HepG2 (cell line): ENCODE results near the gene SNX10. TPM values are rescaled to one million over a fixed set of nuclear protein-coding genes. Genes with fewer than 3 reads are reported as not detected.

ENCODE experiments used
- ATRX ChIP-seq: sonication (generic); formaldehyde crosslinking; IDR thresholded peaks from 2 replicates; pipeline ENCODE4 v1.4.0; 2020; ENCODE audit warnings: missing genetic modification reagents, borderline replicate concordance
- CREM ChIP-seq, 2 experiments: sonication (generic) in 1 of 2; formaldehyde crosslinking in 1 of 2; IDR thresholded peaks; 2 replicates each; pipeline versions ENCODE4 v1.4.0 to v1.6.1; 2016 to 2020; ENCODE audit warnings: antibody characterized with exemption in 1 of 2, mild to moderate bottlenecking in 1 of 2, missing genetic modification reagents in 1 of 2
- DRAP1 ChIP-seq: IDR thresholded peaks from 2 replicates; pipeline ENCODE4 v1.6.1; 2016; ENCODE audit warnings: missing genetic modification reagents, missing compliant biosample characterization
- EEA1 ChIP-seq: sonication (generic); formaldehyde crosslinking; IDR thresholded peaks from 2 replicates; pipeline ENCODE4 v1.5.1; 2020; ENCODE audit warnings: mild to moderate bottlenecking, missing genetic modification reagents, borderline replicate concordance
- ELF1 ChIP-seq: sonication (generic); formaldehyde crosslinking; IDR thresholded peaks from 2 replicates; pipeline ENCODE4 v1.4.0; 2020; ENCODE audit warnings: missing genetic modification reagents
- ELF4 ChIP-seq: sonication (generic); formaldehyde crosslinking; IDR thresholded peaks from 2 replicates; pipeline ENCODE4 v1.5.0; 2020; ENCODE audit warnings: missing genetic modification reagents, mild to moderate bottlenecking, moderate library complexity, borderline replicate concordance
- FOXA1 ChIP-seq, 2 experiments: fragments of 450-650 bp in 1 of 2; sonication (generic) in 1 of 2; formaldehyde crosslinking in 1 of 2; IDR thresholded peaks; 2 replicates each; pipeline versions ENCODE4 v1.4.0 to v1.6.1; 2016 to 2020; ENCODE audit warnings: missing genetic modification reagents in 1 of 2
- FOXO4 ChIP-seq: sonication (generic); formaldehyde crosslinking; conservative IDR thresholded peaks from 2 replicates; pipeline ENCODE4 v1.8.1; 2023; ENCODE audit warnings: missing genetic modification reagents
- FOXP4 ChIP-seq: sonication (generic); formaldehyde crosslinking; IDR thresholded peaks from 2 replicates; pipeline ENCODE4 v1.4.0; 2020; ENCODE audit warnings: missing genetic modification reagents
- GABPB1 ChIP-seq: IDR thresholded peaks from 2 replicates; pipeline ENCODE4 v1.6.1; 2016; ENCODE audit warnings: mild to moderate bottlenecking, missing genetic modification reagents, moderate library complexity, missing compliant biosample characterization
- HMG20A ChIP-seq: IDR thresholded peaks from 2 replicates; pipeline ENCODE4 v1.6.1; 2016; ENCODE audit warnings: borderline replicate concordance
- KAT8 ChIP-seq: IDR thresholded peaks from 2 replicates; pipeline ENCODE4 v1.6.1; 2016; ENCODE audit warnings: missing genetic modification reagents, missing compliant biosample characterization
- MED13 ChIP-seq: sonication (generic); formaldehyde crosslinking; IDR thresholded peaks from 2 replicates; pipeline ENCODE4 v1.5.0; 2020; ENCODE audit warnings: missing genetic modification reagents
- MEF2D ChIP-seq: sonication (generic); formaldehyde crosslinking; IDR thresholded peaks from 2 replicates; pipeline ENCODE4 v1.5.1; 2020; ENCODE audit warnings: mild to moderate bottlenecking, missing genetic modification reagents
- NCOA2 ChIP-seq: sonication (generic); formaldehyde crosslinking; IDR thresholded peaks from 2 replicates; pipeline ENCODE4 v1.8.0; 2022; ENCODE audit warnings: inconsistent platforms
- NR2F1 ChIP-seq, 2 experiments: fragments of 450-650 bp in 1 of 2; formaldehyde crosslinking in 1 of 2; IDR thresholded peaks; 2 replicates each; pipeline versions ENCODE4 v1.5.0 to v1.6.1; 2016 to 2020; ENCODE audit warnings: mild to moderate bottlenecking in 1 of 2, missing compliant biosample characterization in 1 of 2, missing genetic modification reagents in 1 of 2, moderate library complexity in 1 of 2
- PAWR ChIP-seq: sonication (generic); formaldehyde crosslinking; IDR thresholded peaks from 2 replicates; pipeline ENCODE4 v1.4.0; 2020; ENCODE audit warnings: missing genetic modification reagents, mild to moderate bottlenecking, borderline replicate concordance
- PRPF4 ChIP-seq: fragments of 200-400 bp; formaldehyde crosslinking; IDR thresholded peaks from 2 replicates; pipeline ENCODE4 v1.6.1; 2016; ENCODE audit warnings: low read length, low read depth; ENCODE audit not compliant: poor library complexity, severe bottlenecking
- SMAD9 ChIP-seq: sonication (generic); formaldehyde crosslinking; IDR thresholded peaks from 2 replicates; pipeline ENCODE4 v1.5.1; 2020; ENCODE audit warnings: mild to moderate bottlenecking, missing genetic modification reagents
- SRF ChIP-seq: IDR thresholded peaks from 2 replicates; pipeline ENCODE4 v1.6.1; 2011; ENCODE audit warnings: mild to moderate bottlenecking, low read depth, low read length, moderate library complexity
- THRA ChIP-seq: sonication (generic); formaldehyde crosslinking; IDR thresholded peaks from 2 replicates; pipeline ENCODE4 v1.4.0; 2020; ENCODE audit warnings: missing genetic modification reagents, borderline replicate concordance
- ZNF335 ChIP-seq: sonication (generic); formaldehyde crosslinking; IDR thresholded peaks from 2 replicates; pipeline ENCODE4 v1.4.0; 2020; ENCODE audit warnings: missing genetic modification reagents
- ZNF629 ChIP-seq: sonication (generic); formaldehyde crosslinking; conservative IDR thresholded peaks from 2 replicates; pipeline ENCODE4 v1.5.0; 2020; ENCODE audit warnings: missing genetic modification reagents
- ZNF788 ChIP-seq: sonication (generic); formaldehyde crosslinking; IDR thresholded peaks from 2 replicates; pipeline ENCODE4 v1.5.0; 2020; ENCODE audit warnings: mild to moderate bottlenecking, missing genetic modification reagents, borderline replicate concordance
- polyA plus RNA-seq, 8 experiments: library from polyadenylated mRNA; depleted of rRNA in 3 of 8; stranded (reverse) in 7 of 8; unstranded in 1 of 8; fragments of >200 nt; fragmentation: Illumina TruSeq in 4 of 8; extraction: Trizol in 4 of 8; gene quantifications; 2 replicates each; pipeline versions ENCODE4 v1.2.1 to v1.2.3, GENCODE V29; 2011 to 2016; ENCODE audit warnings: low read depth in 4 of 8, missing spikeins in 1 of 8, mixed read lengths in 1 of 8; ENCODE audit not compliant: insufficient read depth in 1 of 8
- total RNA-seq, 5 experiments: library from RNA; depleted of rRNA; stranded (reverse); fragments of >200 nt; fragmentation: Illumina TruSeq; extraction: Trizol; gene quantifications; 2 replicates each; pipeline ENCODE4 v1.2.3, GENCODE V29; 2016; ENCODE audit warnings: low read depth in 1 of 5

Gene SNX10
- total and polyA plus RNA-seq, 2 of the 13 experiments (the other 11 are each of a cell fraction or from before 2014, with no cell fraction given): 26.0 to 27.6 TPM

- TF ChIP-seq SMAD9 (CRISPR knock-in tag) (no peak), ELF4 (CRISPR knock-in tag) (no peak), THRA (CRISPR knock-in tag) (peak; percentile 32; the same call in 1 of the 2 replicates), FOXP4 (CRISPR knock-in tag) (peak; percentile 83), NCOA2 (CRISPR knock-in tag) (peak; percentile 76), ZNF335 (CRISPR knock-in tag) (0 out of 2 replicates have a peak, but pooled peaks have one; percentile 59), HMG20A (CRISPR knock-in tag) (peak; percentile 71; the same call in 1 of the 2 replicates), GABPB1 (peak; percentile 57; the same call in 1 of the 2 replicates), KAT8 (peak; percentile 57), MEF2D (CRISPR knock-in tag) (peak; percentile 67; the same call in 1 of the 2 replicates), ELF1 (CRISPR knock-in tag) (peak; percentile 70), NR2F1 (CRISPR knock-in tag; IDR thresholded peaks at IDR 0.05) (peak in 1 of 2 experiments; percentile 14; a peak in 1 of 4 replicates), ZNF788 (CRISPR knock-in tag) (no peak), MED13 (CRISPR knock-in tag) (peak; percentile 67; the same call in 1 of the 2 replicates), ZNF629 (0 out of 2 replicates have a peak, but pooled peaks have one; percentile 10), DRAP1 (peak; percentile 51; the same call in 1 of the 2 replicates), EEA1 (CRISPR knock-in tag) (no peak), FOXA1 (IDR thresholded peaks at IDR 0.05) (no peak), FOXA1 (CRISPR knock-in tag; IDR thresholded peaks at IDR 0.05) (0 out of 2 replicates have a peak, but pooled peaks have one; percentile 16), CREM (IDR thresholded peaks at IDR 0.05) (peak; percentile 40; the same call in 1 of the 2 replicates), CREM (CRISPR knock-in tag; IDR thresholded peaks at IDR 0.05) (no peak), PAWR (CRISPR knock-in tag) (no peak), FOXO4 (CRISPR knock-in tag) (no peak), SRF (no peak), ATRX (no peak), PRPF4 (no peak)
Measured at GRCh38 chr7:26305090-26305868, 13.6 kb downstream of the SNX10 start (continued).
